ENCODE data around the gene MPIG6B.

- peak in 2 of 6 experiments; percentile 22 to 30 for TF ChIP-seq CTCF (IDR thresholded peaks at IDR 0.05)
- no peak for TF ChIP-seq POLR2A (IDR thresholded peaks at IDR 0.05)
Observed at GRCh38 chr6:31760790-31761189, 37.6 kb downstream of the MPIG6B start.
